ENCODE measurements around the gene PTPRE.

The PTPRE gene

DNA sequence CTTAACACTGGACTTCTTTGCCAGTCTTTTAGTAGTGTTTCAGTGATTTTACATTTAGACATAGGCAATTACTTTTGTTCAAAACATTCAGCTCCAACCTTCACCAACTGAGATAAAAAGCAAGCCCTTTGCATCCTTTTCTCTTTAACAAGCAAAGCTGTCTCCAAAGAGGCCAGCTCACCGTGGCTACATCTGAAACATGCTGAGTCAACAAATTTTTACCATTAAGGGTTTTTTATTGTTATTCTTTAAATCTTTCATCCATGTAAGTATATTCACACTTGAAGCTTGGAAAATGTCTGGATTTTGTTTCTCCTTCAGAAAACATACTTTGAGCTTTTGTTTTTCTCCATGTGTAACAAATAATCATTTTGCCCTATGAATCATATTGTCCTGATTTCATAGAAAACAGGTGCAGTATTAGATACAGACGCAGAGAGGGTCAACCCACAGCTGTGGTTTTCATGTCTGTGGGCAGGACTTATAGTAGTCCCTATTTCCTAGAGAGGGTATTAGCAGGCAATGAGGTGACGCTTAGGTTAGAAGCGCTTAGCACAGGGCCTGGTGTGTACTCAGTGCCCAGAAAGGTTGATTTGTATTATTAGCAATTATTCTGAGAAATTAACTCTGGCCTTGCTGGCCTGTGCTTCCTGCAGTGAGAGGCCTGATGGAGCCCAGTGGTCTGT, 119.9 kb downstream of the PTPRE start:
- H3K27ac ChIP-seq (ENCODE audit: low read depth, low read length) = no peak overlapping the region
- H3K9me3 ChIP-seq (ENCODE audit: control insufficient read depth in 5 of 5, low read length in 5 of 5) = no peaks in the 10 kb centered on the region
- H3K4me1 ChIP-seq (ENCODE audit: control insufficient read depth in 5 of 5, insufficient read depth in 5 of 5, low read length in 5 of 5) = no peaks in the 10 kb centered on the region
- H3K27me3 ChIP-seq (ENCODE audit: control insufficient read depth in 5 of 5, insufficient read depth in 4 of 5, low read length in 5 of 5) = no peaks in the 10 kb centered on the region
- H3K4me3 ChIP-seq (ENCODE audit: low read depth in 1 of 5, low read length in 5 of 5) = no peak overlapping the region
- no peak overlapping the region for H3K9ac ChIP-seq (ENCODE audit: low read length in 5 of 5)
- H3K36me3 ChIP-seq (ENCODE audit: control insufficient read depth in 5 of 5, insufficient read depth in 5 of 5, low read length in 5 of 5) = peaks cover 0 to 5% (median 0%) of the 10 kb centered on the region in 5 donors

DNA sequence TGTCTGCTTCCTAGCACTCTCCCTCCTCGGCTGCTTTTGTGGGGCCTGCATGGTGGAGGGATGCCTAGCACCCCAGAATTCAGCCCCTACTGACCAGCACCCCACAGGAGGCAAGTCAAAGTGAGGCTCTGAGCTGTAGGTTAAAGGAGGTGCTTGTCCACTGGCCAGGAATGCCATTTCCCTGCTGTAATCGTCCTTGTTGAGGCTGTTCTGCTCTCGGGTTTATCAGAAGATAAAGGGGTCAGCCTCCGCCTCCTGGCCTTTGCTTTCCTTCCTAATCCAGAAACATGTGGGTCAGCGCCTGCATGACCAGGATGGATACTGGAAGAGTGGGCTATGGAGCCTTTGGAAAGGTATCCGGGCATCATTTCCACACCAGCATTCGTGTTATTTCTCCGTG, 120.4 kb downstream of the PTPRE start:
- no peak overlapping the region for H3K4me3 ChIP-seq (ENCODE audit: low read depth in 1 of 5, low read length in 5 of 5)
- H3K27ac ChIP-seq (ENCODE audit: low read depth, low read length) = no peak overlapping the region
- H3K4me1 ChIP-seq (ENCODE audit: control insufficient read depth in 5 of 5, insufficient read depth in 5 of 5, low read length in 5 of 5) = no peaks in the 10 kb centered on the region
- no peaks in the 10 kb centered on the region for H3K9me3 ChIP-seq (ENCODE audit: control insufficient read depth in 5 of 5, low read length in 5 of 5)
- H3K36me3 ChIP-seq (ENCODE audit: control insufficient read depth in 5 of 5, insufficient read depth in 5 of 5, low read length in 5 of 5) = peaks cover 0 to 5% (median 0%) of the 10 kb centered on the region in 5 donors
- no peaks in the 10 kb centered on the region for H3K27me3 ChIP-seq (ENCODE audit: control insufficient read depth in 5 of 5, insufficient read depth in 4 of 5, low read length in 5 of 5)
- H3K9ac ChIP-seq (ENCODE audit: low read length in 5 of 5) = no peak overlapping the region

DNA sequence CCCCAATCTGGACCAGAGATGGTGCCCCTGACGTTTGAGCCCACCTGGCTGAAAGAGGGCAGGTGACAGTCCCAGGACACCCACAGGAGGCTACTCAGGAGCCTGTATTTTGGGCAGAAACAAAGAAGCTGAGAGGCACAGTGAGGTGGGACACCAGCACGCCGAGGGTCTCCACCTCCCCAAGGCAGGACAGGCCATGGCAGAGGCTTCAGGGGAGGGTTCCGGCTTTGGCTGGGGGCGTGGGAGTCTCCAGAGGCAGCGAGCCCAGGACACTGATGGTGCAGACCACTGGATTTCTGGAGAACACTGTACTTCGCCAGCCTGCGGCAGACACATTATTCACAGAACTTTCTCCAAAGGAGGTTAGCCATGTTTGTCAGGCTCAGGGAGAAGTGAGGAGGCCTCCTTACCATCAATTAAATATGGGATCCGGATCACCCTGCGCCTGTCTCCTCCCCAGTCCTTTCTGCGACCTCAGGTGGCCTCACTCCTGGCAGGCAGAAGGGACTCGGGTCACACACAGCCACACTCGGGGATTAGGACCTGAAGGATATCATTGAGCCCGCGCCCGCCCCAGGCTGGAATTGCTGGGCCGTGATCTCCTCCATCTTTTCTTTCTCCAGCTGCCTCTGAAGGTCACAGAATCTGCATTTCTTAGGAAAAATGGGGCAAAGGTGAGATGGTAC, 121.1 kb downstream of the PTPRE start:
- Histone ChIP-seq H3K27ac (ENCODE audit: low read depth, low read length) (no peak overlapping the region), H3K4me3 (ENCODE audit: low read depth in 1 of 5, low read length in 5 of 5) (no peak overlapping the region), H3K27me3 (ENCODE audit: control insufficient read depth in 5 of 5, insufficient read depth in 4 of 5, low read length in 5 of 5) (no peaks in the 10 kb centered on the region), H3K4me1 (ENCODE audit: control insufficient read depth in 5 of 5, insufficient read depth in 5 of 5, low read length in 5 of 5) (no peaks in the 10 kb centered on the region), H3K9ac (ENCODE audit: low read length in 5 of 5) (no peak overlapping the region), H3K9me3 (ENCODE audit: control insufficient read depth in 5 of 5, low read length in 5 of 5) (no peaks in the 10 kb centered on the region), H3K36me3 (ENCODE audit: control insufficient read depth in 5 of 5, insufficient read depth in 5 of 5, low read length in 5 of 5) (peaks cover 0 to 5% (median 0%) of the 10 kb centered on the region in 5 donors)

DNA sequence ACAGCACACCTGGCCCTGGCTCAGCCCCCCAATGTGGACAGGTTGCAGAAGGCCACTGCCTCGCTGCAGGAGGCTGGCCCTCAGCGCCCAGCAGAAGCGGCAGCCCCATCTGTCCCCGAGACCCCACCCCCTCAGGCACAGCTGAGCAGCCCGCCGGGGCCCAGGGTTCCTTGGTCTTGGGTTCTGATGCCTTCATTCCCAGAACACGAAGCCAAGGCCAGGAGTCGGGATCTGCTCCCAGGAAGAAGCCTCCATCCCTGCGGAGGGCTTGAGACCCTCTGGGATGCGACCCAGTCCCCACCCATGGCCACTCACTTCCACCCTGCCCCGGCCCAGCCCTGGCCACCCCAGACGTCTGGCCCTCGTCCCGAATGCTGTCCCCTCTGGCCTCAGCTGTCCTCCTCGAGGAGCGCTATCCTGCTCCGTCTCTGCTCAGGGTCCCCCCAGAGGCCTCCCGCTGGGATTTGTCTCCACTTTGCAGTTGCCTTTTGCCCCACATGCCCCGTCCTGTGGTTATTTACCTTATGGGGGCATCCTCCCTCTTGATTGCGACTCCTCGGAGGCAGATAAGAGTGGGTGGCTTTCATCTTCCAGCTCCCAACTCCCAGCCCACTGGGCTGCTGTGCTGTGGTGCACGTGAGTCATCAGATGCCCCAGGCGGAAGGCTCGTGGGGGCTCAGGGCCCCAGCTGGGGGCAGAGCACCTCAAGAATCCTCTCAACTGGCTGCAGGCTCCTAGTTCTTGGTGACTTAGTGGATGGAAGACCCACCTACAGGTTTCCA, 121.8 kb downstream of the PTPRE start:
- H3K9ac ChIP-seq (ENCODE audit: low read length in 5 of 5) = no peak overlapping the region
- H3K27ac ChIP-seq (ENCODE audit: low read depth, low read length) = no peak overlapping the region
- no peaks in the 10 kb centered on the region for H3K9me3 ChIP-seq (ENCODE audit: control insufficient read depth in 5 of 5, low read length in 5 of 5)
- H3K4me1 ChIP-seq (ENCODE audit: control insufficient read depth in 5 of 5, insufficient read depth in 5 of 5, low read length in 5 of 5) = no peaks in the 10 kb centered on the region
- H3K4me3 ChIP-seq (ENCODE audit: low read depth in 1 of 5, low read length in 5 of 5) = no peak overlapping the region
- H3K27me3 ChIP-seq (ENCODE audit: control insufficient read depth in 5 of 5, insufficient read depth in 4 of 5, low read length in 5 of 5) = no peaks in the 10 kb centered on the region
- peaks cover 0 to 5% (median 0%) of the 10 kb centered on the region in 5 donors for H3K36me3 ChIP-seq (ENCODE audit: control insufficient read depth in 5 of 5, insufficient read depth in 5 of 5, low read length in 5 of 5)

DNA sequence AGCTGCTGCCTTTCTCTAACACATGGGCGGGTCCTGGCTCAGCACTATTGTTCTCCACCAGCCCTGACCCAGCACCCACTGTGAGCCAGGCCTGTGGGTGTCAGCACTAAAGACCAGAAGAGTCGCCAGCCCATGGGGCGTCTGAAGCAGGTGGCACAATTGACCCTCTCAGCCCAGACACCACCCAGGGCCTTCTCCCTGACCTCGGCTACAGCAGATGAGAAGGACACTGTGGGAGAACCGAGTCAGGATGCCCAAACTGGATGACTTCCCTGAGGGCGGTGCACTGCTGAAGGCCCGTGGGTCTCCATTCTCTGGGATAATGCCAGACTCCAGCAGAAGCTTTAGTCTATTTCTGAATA, 122.4 kb downstream of the PTPRE start:
- no peaks in the 10 kb centered on the region for H3K4me1 ChIP-seq (ENCODE audit: control insufficient read depth in 5 of 5, insufficient read depth in 5 of 5, low read length in 5 of 5)
- H3K36me3 ChIP-seq (ENCODE audit: control insufficient read depth in 5 of 5, insufficient read depth in 5 of 5, low read length in 5 of 5) = peaks cover 0 to 5% (median 0%) of the 10 kb centered on the region in 5 donors
- no peak overlapping the region for H3K27ac ChIP-seq (ENCODE audit: low read depth, low read length)
- H3K9ac ChIP-seq (ENCODE audit: low read length in 5 of 5) = no peak overlapping the region
- no peak overlapping the region for H3K4me3 ChIP-seq (ENCODE audit: low read depth in 1 of 5, low read length in 5 of 5)
- H3K27me3 ChIP-seq (ENCODE audit: control insufficient read depth in 5 of 5, insufficient read depth in 4 of 5, low read length in 5 of 5) = no peaks in the 10 kb centered on the region
- no peaks in the 10 kb centered on the region for H3K9me3 ChIP-seq (ENCODE audit: control insufficient read depth in 5 of 5, low read length in 5 of 5)

DNA sequence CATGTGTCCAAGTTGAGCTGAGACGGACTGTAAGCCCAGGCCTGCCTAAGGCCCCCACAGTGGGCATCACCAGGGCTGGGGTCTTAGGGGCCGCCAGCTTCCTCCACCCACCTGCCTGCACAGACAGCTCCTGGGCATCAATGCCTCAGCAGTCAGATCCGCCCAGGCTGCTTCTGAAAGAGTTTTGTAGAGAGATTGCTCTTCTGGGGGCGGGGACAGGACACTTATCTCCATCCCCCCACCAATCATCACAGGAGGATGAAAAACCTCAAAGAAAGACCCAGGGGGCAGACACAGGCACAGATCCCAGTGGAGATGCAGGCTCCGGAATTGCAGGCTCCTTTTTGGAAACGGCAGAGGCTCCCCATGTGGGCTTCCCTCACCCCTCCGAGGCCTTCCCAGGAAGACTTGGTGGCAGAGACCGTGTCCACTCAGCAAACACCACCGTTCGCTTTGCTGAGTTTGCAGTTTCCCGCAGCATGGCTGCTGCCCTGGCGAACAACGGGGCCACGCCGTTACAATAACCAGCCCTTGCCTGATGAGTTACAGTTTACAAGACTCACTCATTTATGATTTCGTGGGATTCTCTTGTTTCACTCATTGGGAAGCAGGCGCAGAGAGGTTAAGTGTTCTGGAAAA, 122.9 kb downstream of the PTPRE start:
- H3K4me3 ChIP-seq (ENCODE audit: low read depth in 1 of 5, low read length in 5 of 5) = no peak overlapping the region
- H3K27ac ChIP-seq (ENCODE audit: low read depth, low read length) = no peak overlapping the region
- H3K36me3 ChIP-seq (ENCODE audit: control insufficient read depth in 5 of 5, insufficient read depth in 5 of 5, low read length in 5 of 5) = peaks cover 0 to 5% (median 0%) of the 10 kb centered on the region in 5 donors
- no peak overlapping the region for H3K9ac ChIP-seq (ENCODE audit: low read length in 5 of 5)
- H3K9me3 ChIP-seq (ENCODE audit: control insufficient read depth in 5 of 5, low read length in 5 of 5) = no peaks in the 10 kb centered on the region
- no peaks in the 10 kb centered on the region for H3K27me3 ChIP-seq (ENCODE audit: control insufficient read depth in 5 of 5, insufficient read depth in 4 of 5, low read length in 5 of 5)
- H3K4me1 ChIP-seq (ENCODE audit: control insufficient read depth in 5 of 5, insufficient read depth in 5 of 5, low read length in 5 of 5) = no peaks in the 10 kb centered on the region

DNA sequence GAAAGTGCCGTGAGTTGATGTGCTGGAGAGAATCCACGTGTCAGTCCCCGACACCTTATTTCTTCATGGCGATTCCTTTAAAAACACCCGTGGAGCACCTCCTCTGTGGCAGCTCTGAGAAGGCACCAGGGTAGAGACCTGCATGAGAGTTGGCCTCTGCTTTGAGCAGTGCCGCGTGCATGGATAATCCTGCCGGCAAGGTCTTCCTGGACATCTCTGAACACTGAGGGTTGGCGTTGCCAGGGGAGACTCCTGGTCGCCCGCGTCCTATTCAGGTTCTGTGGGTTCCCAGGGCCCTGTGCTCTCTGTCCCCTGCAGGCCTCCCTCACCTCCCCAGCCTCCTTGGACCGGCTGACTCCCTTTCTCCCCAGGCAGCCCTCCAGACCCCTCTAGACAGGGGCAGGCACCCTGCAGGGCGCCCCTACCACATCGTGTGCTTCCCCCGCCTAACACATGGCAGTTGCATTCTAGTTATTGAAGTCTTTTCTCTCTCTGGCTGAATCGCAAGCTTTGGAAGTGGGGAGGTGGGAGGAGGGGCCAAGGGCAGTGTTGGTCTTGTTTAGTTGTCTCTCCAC, 123.7 kb downstream of the PTPRE start:
- no peak overlapping the region for H3K9ac ChIP-seq (ENCODE audit: low read length in 5 of 5)
- no peaks in the 10 kb centered on the region for H3K4me1 ChIP-seq (ENCODE audit: control insufficient read depth in 5 of 5, insufficient read depth in 5 of 5, low read length in 5 of 5)
- no peaks in the 10 kb centered on the region for H3K27me3 ChIP-seq (ENCODE audit: control insufficient read depth in 5 of 5, insufficient read depth in 4 of 5, low read length in 5 of 5)
- H3K9me3 ChIP-seq (ENCODE audit: control insufficient read depth in 5 of 5, low read length in 5 of 5) = no peaks in the 10 kb centered on the region
- no peak overlapping the region for H3K4me3 ChIP-seq (ENCODE audit: low read depth in 1 of 5, low read length in 5 of 5)
- H3K27ac ChIP-seq (ENCODE audit: low read depth, low read length) = no peak overlapping the region
- H3K36me3 ChIP-seq (ENCODE audit: control insufficient read depth in 5 of 5, insufficient read depth in 5 of 5, low read length in 5 of 5) = peaks cover 0 to 5% (median 0%) of the 10 kb centered on the region in 5 donors

DNA sequence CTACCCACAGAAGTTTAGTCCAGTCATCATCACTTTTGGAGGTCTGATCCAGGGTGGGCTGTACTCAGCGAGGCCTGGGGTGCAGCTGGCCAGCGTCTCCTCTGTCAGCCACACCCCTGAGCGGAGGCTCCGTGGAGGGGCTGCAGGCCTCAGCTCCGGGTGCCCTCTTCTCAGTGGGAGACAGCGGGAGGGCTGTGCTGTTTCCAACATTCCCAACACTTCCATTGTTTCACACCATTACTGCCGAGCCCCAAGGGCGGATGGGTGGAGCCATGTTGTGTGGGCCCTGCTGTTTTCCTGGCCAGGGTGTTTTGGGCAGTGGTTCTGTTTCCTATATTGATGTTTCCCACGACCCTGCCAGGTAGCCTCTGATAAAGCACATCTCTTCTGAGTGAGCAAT, 124.3 kb downstream of the PTPRE start:
- H3K9ac ChIP-seq (ENCODE audit: low read length in 5 of 5) = no peak overlapping the region
- H3K27me3 ChIP-seq (ENCODE audit: control insufficient read depth in 5 of 5, insufficient read depth in 4 of 5, low read length in 5 of 5) = peaks cover 0 to 3% (median 0%) of the 10 kb centered on the region in 5 donors
- H3K4me1 ChIP-seq (ENCODE audit: control insufficient read depth in 5 of 5, insufficient read depth in 5 of 5, low read length in 5 of 5) = no peaks in the 10 kb centered on the region
- H3K27ac ChIP-seq (ENCODE audit: low read depth, low read length) = no peak overlapping the region
- no peak overlapping the region for H3K4me3 ChIP-seq (ENCODE audit: low read depth in 1 of 5, low read length in 5 of 5)
- H3K9me3 ChIP-seq (ENCODE audit: control insufficient read depth in 5 of 5, low read length in 5 of 5) = no peaks in the 10 kb centered on the region
- peaks cover 0 to 5% (median 0%) of the 10 kb centered on the region in 5 donors for H3K36me3 ChIP-seq (ENCODE audit: control insufficient read depth in 5 of 5, insufficient read depth in 5 of 5, low read length in 5 of 5)

DNA sequence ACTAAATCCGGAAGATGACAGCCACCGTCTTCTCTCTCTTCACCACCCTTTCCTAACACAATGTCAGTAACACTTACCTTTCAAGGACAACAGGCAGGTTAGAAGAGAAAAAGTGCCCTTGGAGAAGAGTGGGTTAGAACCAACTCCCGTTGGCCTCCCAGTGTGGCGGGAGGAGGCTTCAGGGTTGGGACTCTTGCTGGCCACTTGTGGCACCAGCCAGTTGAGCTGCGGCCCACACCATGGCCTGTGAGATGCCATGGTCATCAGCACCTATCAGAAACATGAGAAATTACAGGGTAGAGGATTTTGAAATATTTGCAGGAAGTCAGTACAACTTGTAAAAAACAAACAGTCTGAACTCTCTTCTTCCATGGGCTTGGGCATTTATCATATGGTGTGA, 125.6 kb downstream of the PTPRE start:
- Histone ChIP-seq H3K4me1 (ENCODE audit: control insufficient read depth in 5 of 5, insufficient read depth in 5 of 5, low read length in 5 of 5) (peaks cover 0 to 7% (median 0%) of the 10 kb centered on the region in 5 donors), H3K27ac (ENCODE audit: low read depth, low read length) (no peak overlapping the region), H3K9ac (ENCODE audit: low read length in 5 of 5) (no peak overlapping the region), H3K4me3 (ENCODE audit: low read depth in 1 of 5, low read length in 5 of 5) (no peak overlapping the region), H3K27me3 (ENCODE audit: control insufficient read depth in 5 of 5, insufficient read depth in 4 of 5, low read length in 5 of 5) (peaks cover 0 to 3% (median 0%) of the 10 kb centered on the region in 5 donors), H3K36me3 (ENCODE audit: control insufficient read depth in 5 of 5, insufficient read depth in 5 of 5, low read length in 5 of 5) (peaks cover 0 to 5% (median 0%) of the 10 kb centered on the region in 5 donors), H3K9me3 (ENCODE audit: control insufficient read depth in 5 of 5, low read length in 5 of 5) (no peaks in the 10 kb centered on the region)
